ENCODE data around the gene TNFRSF8.

TNFRSF8 gene

GRCh38 chr1:12148958-12149790, 86.1 kb downstream of the TNFRSF8 start:
- no peaks in the 10 kb centered on the region for H3K79me1 ChIP-seq (ENCODE audit: low read depth, low read length)
- H4K91ac ChIP-seq (ENCODE audit: low read depth, low read length, poor library complexity) = no peak overlapping the region
- no peak overlapping the region for H2BK120ac ChIP-seq (ENCODE audit: low read depth, low read length)
- peaks cover 0 to 10% (median 0%) of the 10 kb centered on the region in 3 experiments for H3K27me3 ChIP-seq (ENCODE audit: control insufficient read depth in 3 of 3, insufficient read depth in 3 of 3, low read depth in 1 of 3, low read length in 3 of 3)
- H2BK15ac ChIP-seq (ENCODE audit: low read length) = no peak overlapping the region
- no peak overlapping the region for H3K4me2 ChIP-seq (ENCODE audit: insufficient read depth, low read length, poor library complexity, severe bottlenecking)
- H2BK12ac ChIP-seq (ENCODE audit: low read length) = no peak overlapping the region
- H3K27ac ChIP-seq (replicated peaks; ENCODE audit: low read length) = no peak overlapping the region
- H3K36me3 ChIP-seq (replicated peaks in 1 of 2; ENCODE audit: control insufficient read depth in 2 of 2, insufficient read depth in 2 of 2, low read length in 2 of 2) = no peaks in the 10 kb centered on the region
- H3K4me3 ChIP-seq (ENCODE audit: low read length in 2 of 2) = no peak overlapping the region
- H2AFZ ChIP-seq (ENCODE audit: low read length) = no peak overlapping the region
- WGBS, 2 donors (ENCODE audit: extremely low coverage in 2 of 2, insufficient read length in 2 of 2, insufficient replicate concordance in 1 of 2) = no CpG with 5 or more reads among the region's 5 CpGs
- H3K4me1 ChIP-seq (ENCODE audit: control insufficient read depth in 2 of 2, insufficient read depth in 1 of 2, low read depth in 1 of 2, low read length in 2 of 2) = peaks cover 3 to 7% of the 10 kb centered on the region in 2 donors
- no peak overlapping the region for H3K23ac ChIP-seq (ENCODE audit: low read depth, low read length, poor library complexity)
- H3K18ac ChIP-seq (ENCODE audit: low read length) = no peak overlapping the region
- H3K9me3 ChIP-seq (replicated peaks in 1 of 2; ENCODE audit: control insufficient read depth in 2 of 2, insufficient read depth in 1 of 2, low read depth in 1 of 2, low read length in 2 of 2) = peaks cover 0 to 4% of the 10 kb centered on the region in 2 donors
- no peak overlapping the region for H2AK5ac ChIP-seq (ENCODE audit: low read depth, low read length)
- H2BK5ac ChIP-seq (ENCODE audit: low read length) = no peak overlapping the region
- no peak overlapping the region for H4K8ac ChIP-seq (ENCODE audit: low read depth, low read length)
- no peak overlapping the region for H3K4ac ChIP-seq (ENCODE audit: low read length)
- no peak for DNase-seq (ENCODE audit: low spot score)
- no peak overlapping the region for H3K9ac ChIP-seq (ENCODE audit: low read depth, low read length, poor library complexity)
- H3K14ac ChIP-seq (ENCODE audit: low read length) = no peak overlapping the region

GRCh38 chr1:12149791-12150175, 86.7 kb downstream of the TNFRSF8 start:
- H4K91ac ChIP-seq (ENCODE audit: low read depth, low read length, poor library complexity) = no peak overlapping the region
- no peak overlapping the region for H3K4ac ChIP-seq (ENCODE audit: low read length)
- no peak overlapping the region for H2AK5ac ChIP-seq (ENCODE audit: low read depth, low read length)
- H3K14ac ChIP-seq (ENCODE audit: low read length) = no peak overlapping the region
- H3K27ac ChIP-seq (replicated peaks; ENCODE audit: low read length) = no peak overlapping the region
- peaks cover 0 to 4% of the 10 kb centered on the region in 2 donors for H3K9me3 ChIP-seq (replicated peaks in 1 of 2; ENCODE audit: control insufficient read depth in 2 of 2, insufficient read depth in 1 of 2, low read depth in 1 of 2, low read length in 2 of 2)
- H3K4me3 ChIP-seq (ENCODE audit: low read length in 2 of 2) = no peak overlapping the region
- H3K36me3 ChIP-seq (replicated peaks in 1 of 2; ENCODE audit: control insufficient read depth in 2 of 2, insufficient read depth in 2 of 2, low read length in 2 of 2) = no peaks in the 10 kb centered on the region
- H2BK15ac ChIP-seq (ENCODE audit: low read length) = no peak overlapping the region
- no peak for DNase-seq (ENCODE audit: low spot score)
- H2BK5ac ChIP-seq (ENCODE audit: low read length) = no peak overlapping the region
- H2AFZ ChIP-seq (ENCODE audit: low read length) = no peak overlapping the region
- no peak overlapping the region for H3K9ac ChIP-seq (ENCODE audit: low read depth, low read length, poor library complexity)
- H3K27me3 ChIP-seq (ENCODE audit: control insufficient read depth in 3 of 3, insufficient read depth in 3 of 3, low read depth in 1 of 3, low read length in 3 of 3) = peaks cover 0 to 10% (median 0%) of the 10 kb centered on the region in 3 experiments
- no peak overlapping the region for H2BK120ac ChIP-seq (ENCODE audit: low read depth, low read length)
- H3K4me1 ChIP-seq (ENCODE audit: control insufficient read depth in 2 of 2, insufficient read depth in 1 of 2, low read depth in 1 of 2, low read length in 2 of 2) = peaks cover 3 to 7% of the 10 kb centered on the region in 2 donors
- no peak overlapping the region for H3K23ac ChIP-seq (ENCODE audit: low read depth, low read length, poor library complexity)
- H3K4me2 ChIP-seq (ENCODE audit: insufficient read depth, low read length, poor library complexity, severe bottlenecking) = no peak overlapping the region
- WGBS, 2 donors (ENCODE audit: extremely low coverage in 2 of 2, insufficient read length in 2 of 2, insufficient replicate concordance in 1 of 2) = no CpG with 5 or more reads among the region's 6 CpGs
- H3K18ac ChIP-seq (ENCODE audit: low read length) = no peak overlapping the region
- no peaks in the 10 kb centered on the region for H3K79me1 ChIP-seq (ENCODE audit: low read depth, low read length)
- H4K8ac ChIP-seq (ENCODE audit: low read depth, low read length) = no peak overlapping the region
- H2BK12ac ChIP-seq (ENCODE audit: low read length) = no peak overlapping the region

- DNase-seq (ENCODE audit: low spot score) = no peak
- H3K36me3 ChIP-seq (replicated peaks in 1 of 2; ENCODE audit: control insufficient read depth in 2 of 2, insufficient read depth in 2 of 2, low read length in 2 of 2) = no peaks in the 10 kb centered on the region
- H4K8ac ChIP-seq (ENCODE audit: low read depth, low read length) = no peak overlapping the region
- no peak overlapping the region for H2BK12ac ChIP-seq (ENCODE audit: low read length)
- no peaks in the 10 kb centered on the region for H3K79me1 ChIP-seq (ENCODE audit: low read depth, low read length)
- H3K27me3 ChIP-seq (ENCODE audit: control insufficient read depth in 3 of 3, insufficient read depth in 3 of 3, low read depth in 1 of 3, low read length in 3 of 3) = peaks cover 0 to 7% (median 0%) of the 10 kb centered on the region in 3 experiments
- H3K4me2 ChIP-seq (ENCODE audit: insufficient read depth, low read length, poor library complexity, severe bottlenecking) = no peak overlapping the region
- no peak overlapping the region for H2AFZ ChIP-seq (ENCODE audit: low read length)
- H2BK5ac ChIP-seq (ENCODE audit: low read length) = no peak overlapping the region
- H3K23ac ChIP-seq (ENCODE audit: low read depth, low read length, poor library complexity) = no peak overlapping the region
- no peak overlapping the region for H2BK15ac ChIP-seq (ENCODE audit: low read length)
- no peak overlapping the region for H4K91ac ChIP-seq (ENCODE audit: low read depth, low read length, poor library complexity)
- no peak overlapping the region for H2AK5ac ChIP-seq (ENCODE audit: low read depth, low read length)
- WGBS, 2 donors (ENCODE audit: extremely low coverage in 2 of 2, insufficient read length in 2 of 2, insufficient replicate concordance in 1 of 2) = no CpG with 5 or more reads among the region's 9 CpGs
- no peak overlapping the region for H3K14ac ChIP-seq (ENCODE audit: low read length)
- H3K4ac ChIP-seq (ENCODE audit: low read length) = no peak overlapping the region
- no peak overlapping the region for H3K4me3 ChIP-seq (ENCODE audit: low read length in 2 of 2)
- H3K9me3 ChIP-seq (replicated peaks in 1 of 2; ENCODE audit: control insufficient read depth in 2 of 2, insufficient read depth in 1 of 2, low read depth in 1 of 2, low read length in 2 of 2) = peaks cover 0 to 4% of the 10 kb centered on the region in 2 donors
- H3K27ac ChIP-seq (replicated peaks; ENCODE audit: low read length) = no peak overlapping the region
- peaks cover 3 to 7% of the 10 kb centered on the region in 2 donors for H3K4me1 ChIP-seq (ENCODE audit: control insufficient read depth in 2 of 2, insufficient read depth in 1 of 2, low read depth in 1 of 2, low read length in 2 of 2)
- H3K18ac ChIP-seq (ENCODE audit: low read length) = no peak overlapping the region
- no peak overlapping the region for H2BK120ac ChIP-seq (ENCODE audit: low read depth, low read length)
- no peak overlapping the region for H3K9ac ChIP-seq (ENCODE audit: low read depth, low read length, poor library complexity)
Observed at GRCh38 chr1:12150456-12151200, 87.5 kb downstream of the TNFRSF8 start.

- no peak overlapping the region for H2BK12ac ChIP-seq (ENCODE audit: low read length)
- H2BK5ac ChIP-seq (ENCODE audit: low read length) = no peak overlapping the region
- no peak overlapping the region for H3K4ac ChIP-seq (ENCODE audit: low read length)
- DNase-seq (ENCODE audit: low spot score) = no peak
- H3K79me1 ChIP-seq (ENCODE audit: low read depth, low read length) = no peaks in the 10 kb centered on the region
- peaks cover 3 to 7% of the 10 kb centered on the region in 2 donors for H3K4me1 ChIP-seq (ENCODE audit: control insufficient read depth in 2 of 2, insufficient read depth in 1 of 2, low read depth in 1 of 2, low read length in 2 of 2)
- no peak overlapping the region for H3K9ac ChIP-seq (ENCODE audit: low read depth, low read length, poor library complexity)
- no peak overlapping the region for H4K8ac ChIP-seq (ENCODE audit: low read depth, low read length)
- no peaks in the 10 kb centered on the region for H3K36me3 ChIP-seq (replicated peaks in 1 of 2; ENCODE audit: control insufficient read depth in 2 of 2, insufficient read depth in 2 of 2, low read length in 2 of 2)
- no peak overlapping the region for H2BK15ac ChIP-seq (ENCODE audit: low read length)
- no peak overlapping the region for H2AFZ ChIP-seq (ENCODE audit: low read length)
- peaks cover 0 to 4% of the 10 kb centered on the region in 2 donors for H3K9me3 ChIP-seq (replicated peaks in 1 of 2; ENCODE audit: control insufficient read depth in 2 of 2, insufficient read depth in 1 of 2, low read depth in 1 of 2, low read length in 2 of 2)
- H3K14ac ChIP-seq (ENCODE audit: low read length) = no peak overlapping the region
- no peak overlapping the region for H2BK120ac ChIP-seq (ENCODE audit: low read depth, low read length)
- H3K23ac ChIP-seq (ENCODE audit: low read depth, low read length, poor library complexity) = no peak overlapping the region
- no peak overlapping the region for H3K27ac ChIP-seq (replicated peaks; ENCODE audit: low read length)
- WGBS, 2 donors (ENCODE audit: extremely low coverage in 2 of 2, insufficient read length in 2 of 2, insufficient replicate concordance in 1 of 2) = no CpG with 5 or more reads among the region's 2 CpGs
- H3K4me3 ChIP-seq (ENCODE audit: low read length in 2 of 2) = no peak overlapping the region
- peaks cover 0 to 7% (median 0%) of the 10 kb centered on the region in 3 experiments for H3K27me3 ChIP-seq (ENCODE audit: control insufficient read depth in 3 of 3, insufficient read depth in 3 of 3, low read depth in 1 of 3, low read length in 3 of 3)
- H4K91ac ChIP-seq (ENCODE audit: low read depth, low read length, poor library complexity) = no peak overlapping the region
- no peak overlapping the region for H3K4me2 ChIP-seq (ENCODE audit: insufficient read depth, low read length, poor library complexity, severe bottlenecking)
- no peak overlapping the region for H3K18ac ChIP-seq (ENCODE audit: low read length)
- no peak overlapping the region for H2AK5ac ChIP-seq (ENCODE audit: low read depth, low read length)
Observed at GRCh38 chr1:12151465-12151864, 88.4 kb downstream of the TNFRSF8 start.
